HepG2 (cell line): Measurements from ENCODE around the gene IGFBP6. TPM values are rescaled to one million over a fixed set of nuclear protein-coding genes. Genes with fewer than 3 reads are reported as not detected.
A peak's percentile ranks its signal among the peaks of the same experiment; 100 is the strongest.

Experiments used
- ELF1 ChIP-seq: sonication (generic); formaldehyde crosslinking; IDR thresholded peaks from 2 replicates; pipeline ENCODE4 v1.4.0; 2020; ENCODE audit warnings: missing genetic modification reagents
- GABPB1 ChIP-seq: IDR thresholded peaks from 2 replicates; pipeline ENCODE4 v1.6.1; 2016; ENCODE audit warnings: mild to moderate bottlenecking, missing genetic modification reagents, moderate library complexity, missing compliant biosample characterization
- KLF15 ChIP-seq: sonication (generic); formaldehyde crosslinking; IDR thresholded peaks from 2 replicates; pipeline ENCODE4 v1.8.1; 2023; ENCODE audit warnings: borderline replicate concordance, mild to moderate bottlenecking, inconsistent platforms, missing genetic modification reagents, mixed read lengths
- MEIS2 ChIP-seq: sonication (generic); formaldehyde crosslinking; IDR thresholded peaks from 2 replicates; pipeline ENCODE4 v1.9.0; 2021; ENCODE audit warnings: mild to moderate bottlenecking, missing genetic modification reagents
- MTF2 ChIP-seq: sonication (generic); formaldehyde crosslinking; IDR thresholded peaks from 2 replicates; pipeline ENCODE4 v1.5.0; 2020; ENCODE audit warnings: missing genetic modification reagents, borderline replicate concordance
- MZF1 ChIP-seq: sonication (generic); formaldehyde crosslinking; IDR thresholded peaks from 2 replicates; pipeline ENCODE4 v1.8.1; 2023; ENCODE audit warnings: mild to moderate bottlenecking, missing genetic modification reagents, borderline replicate concordance
- NCOA1 ChIP-seq: sonication (generic); formaldehyde crosslinking; IDR thresholded peaks from 2 replicates; pipeline ENCODE4 v1.9.0; 2021; ENCODE audit warnings: missing genetic modification reagents
- TARDBP ChIP-seq: sonication (generic); formaldehyde crosslinking; IDR thresholded peaks from 2 replicates; pipeline ENCODE4 v1.8.0; 2022; ENCODE audit warnings: mild to moderate bottlenecking, missing genetic modification reagents
- THAP11 ChIP-seq: IDR thresholded peaks from 2 replicates; pipeline ENCODE4 v1.6.1; 2016; ENCODE audit warnings: missing biosample characterization, missing genetic modification reagents
- ZNF766 ChIP-seq: sonication (generic); formaldehyde crosslinking; IDR thresholded peaks from 2 replicates; pipeline ENCODE4 v1.5.0; 2020; ENCODE audit warnings: missing genetic modification reagents, borderline replicate concordance
- ZNF878 ChIP-seq: sonication (generic); formaldehyde crosslinking; IDR thresholded peaks from 2 replicates; pipeline ENCODE4 v1.8.1; 2023; ENCODE audit warnings: mild to moderate bottlenecking, missing genetic modification reagents, moderate library complexity
- polyA plus RNA-seq, 8 experiments: library from polyadenylated mRNA; depleted of rRNA in 3 of 8; stranded (reverse) in 7 of 8; unstranded in 1 of 8; fragments of >200 nt; fragmentation: Illumina TruSeq in 4 of 8; extraction: Trizol in 4 of 8; gene quantifications; 2 replicates each; pipeline versions ENCODE4 v1.2.1 to v1.2.3, GENCODE V29; 2011 to 2016; ENCODE audit warnings: low read depth in 4 of 8, missing spikeins in 1 of 8, mixed read lengths in 1 of 8; ENCODE audit not compliant: insufficient read depth in 1 of 8
- total RNA-seq, 5 experiments: library from RNA; depleted of rRNA; stranded (reverse); fragments of >200 nt; fragmentation: Illumina TruSeq; extraction: Trizol; gene quantifications; 2 replicates each; pipeline ENCODE4 v1.2.3, GENCODE V29; 2016; ENCODE audit warnings: low read depth in 1 of 5
- TF ChIP-seq, protein P1 (sequence below): sonication (generic); formaldehyde crosslinking; IDR thresholded peaks from 2 replicates; pipeline ENCODE4 v1.8.1; 2022; ENCODE audit warnings: low read depth, mild to moderate bottlenecking, missing genetic modification reagents
- TF ChIP-seq, protein P2 (sequence below): sonication (generic); formaldehyde crosslinking; IDR thresholded peaks from 2 replicates; pipeline ENCODE4 v1.4.0; 2020; ENCODE audit warnings: missing genetic modification reagents, mild to moderate bottlenecking, borderline replicate concordance
- TF ChIP-seq, protein P3 (sequence below): sonication (generic); formaldehyde crosslinking; IDR thresholded peaks from 2 replicates; pipeline ENCODE4 v1.5.1; 2020; ENCODE audit warnings: mild to moderate bottlenecking, moderate library complexity, missing genetic modification reagents
- TF ChIP-seq, protein P4 (sequence below): sonication (generic); formaldehyde crosslinking; IDR thresholded peaks from 2 replicates; pipeline ENCODE4 v1.4.0; 2020; ENCODE audit warnings: missing genetic modification reagents, borderline replicate concordance
- TF ChIP-seq, protein P5 (sequence below): sonication (generic); formaldehyde crosslinking; IDR thresholded peaks from 2 replicates; pipeline ENCODE4 v1.5.1; 2020; ENCODE audit warnings: missing genetic modification reagents, mild to moderate bottlenecking, borderline replicate concordance
- TF ChIP-seq, protein P6 (sequence below): IDR thresholded peaks from 2 replicates; pipeline ENCODE4 v1.6.1; 2016; ENCODE audit warnings: mild to moderate bottlenecking, missing biosample characterization, missing genetic modification reagents

The IGFBP6 gene
- total and polyA plus RNA-seq, 2 of the 13 experiments (the other 11 are each of a cell fraction or from before 2014, with no cell fraction given) = 3.9 to 25.2 TPM

DNA sequence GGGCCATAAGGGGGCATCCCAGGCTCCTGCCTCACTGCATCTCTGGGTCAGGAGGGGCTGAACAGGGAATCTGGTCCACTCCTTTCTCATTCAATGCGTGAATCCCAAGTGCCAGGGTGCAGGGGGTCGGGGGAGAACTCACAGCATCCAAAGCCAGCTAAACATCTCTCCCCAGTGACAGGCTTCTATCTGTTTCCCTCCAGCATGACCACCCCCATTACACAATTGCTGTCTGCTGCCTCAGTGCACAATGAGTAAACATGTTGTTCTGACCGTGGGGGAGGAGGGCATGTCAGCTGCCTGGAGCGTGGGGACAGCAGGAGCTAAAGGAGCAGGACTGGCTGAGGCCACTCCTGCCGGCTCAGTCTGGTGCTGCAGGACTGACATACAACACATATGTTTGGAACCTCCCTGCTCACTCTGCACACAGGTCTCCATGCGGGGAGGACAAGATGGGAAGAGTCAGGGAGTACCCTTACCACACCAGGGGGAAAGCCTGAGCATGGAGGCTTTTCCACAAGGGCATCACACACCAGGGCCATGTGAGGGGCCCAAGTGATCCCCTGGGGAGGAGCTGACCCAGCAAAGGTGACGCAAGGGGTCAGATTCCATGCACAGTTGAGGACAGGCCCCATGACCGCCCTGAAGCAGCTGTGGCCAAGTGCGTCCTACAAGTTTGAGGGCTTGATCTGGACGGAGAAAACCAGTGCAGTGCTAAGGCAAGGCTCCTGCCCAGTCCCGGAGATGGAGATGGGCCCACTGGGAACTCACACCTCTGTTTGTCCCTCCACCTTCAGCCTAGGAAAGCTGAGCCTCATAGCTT is 46.2 kb upstream of the IGFBP6 start (continued):
- TF ChIP-seq, protein P1, sequence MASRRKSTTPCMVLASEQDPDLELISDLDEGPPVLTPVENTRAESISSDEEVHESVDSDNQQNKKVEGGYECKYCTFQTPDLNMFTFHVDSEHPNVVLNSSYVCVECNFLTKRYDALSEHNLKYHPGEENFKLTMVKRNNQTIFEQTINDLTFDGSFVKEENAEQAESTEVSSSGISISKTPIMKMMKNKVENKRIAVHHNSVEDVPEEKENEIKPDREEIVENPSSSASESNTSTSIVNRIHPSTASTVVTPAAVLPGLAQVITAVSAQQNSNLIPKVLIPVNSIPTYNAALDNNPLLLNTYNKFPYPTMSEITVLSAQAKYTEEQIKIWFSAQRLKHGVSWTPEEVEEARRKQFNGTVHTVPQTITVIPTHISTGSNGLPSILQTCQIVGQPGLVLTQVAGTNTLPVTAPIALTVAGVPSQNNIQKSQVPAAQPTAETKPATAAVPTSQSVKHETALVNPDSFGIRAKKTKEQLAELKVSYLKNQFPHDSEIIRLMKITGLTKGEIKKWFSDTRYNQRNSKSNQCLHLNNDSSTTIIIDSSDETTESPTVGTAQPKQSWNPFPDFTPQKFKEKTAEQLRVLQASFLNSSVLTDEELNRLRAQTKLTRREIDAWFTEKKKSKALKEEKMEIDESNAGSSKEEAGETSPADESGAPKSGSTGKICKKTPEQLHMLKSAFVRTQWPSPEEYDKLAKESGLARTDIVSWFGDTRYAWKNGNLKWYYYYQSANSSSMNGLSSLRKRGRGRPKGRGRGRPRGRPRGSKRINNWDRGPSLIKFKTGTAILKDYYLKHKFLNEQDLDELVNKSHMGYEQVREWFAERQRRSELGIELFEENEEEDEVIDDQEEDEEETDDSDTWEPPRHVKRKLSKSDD (CRISPR knock-in tag) = peak; percentile 52; the same call in 1 of the 2 replicates
- TF ChIP-seq, protein P2, sequence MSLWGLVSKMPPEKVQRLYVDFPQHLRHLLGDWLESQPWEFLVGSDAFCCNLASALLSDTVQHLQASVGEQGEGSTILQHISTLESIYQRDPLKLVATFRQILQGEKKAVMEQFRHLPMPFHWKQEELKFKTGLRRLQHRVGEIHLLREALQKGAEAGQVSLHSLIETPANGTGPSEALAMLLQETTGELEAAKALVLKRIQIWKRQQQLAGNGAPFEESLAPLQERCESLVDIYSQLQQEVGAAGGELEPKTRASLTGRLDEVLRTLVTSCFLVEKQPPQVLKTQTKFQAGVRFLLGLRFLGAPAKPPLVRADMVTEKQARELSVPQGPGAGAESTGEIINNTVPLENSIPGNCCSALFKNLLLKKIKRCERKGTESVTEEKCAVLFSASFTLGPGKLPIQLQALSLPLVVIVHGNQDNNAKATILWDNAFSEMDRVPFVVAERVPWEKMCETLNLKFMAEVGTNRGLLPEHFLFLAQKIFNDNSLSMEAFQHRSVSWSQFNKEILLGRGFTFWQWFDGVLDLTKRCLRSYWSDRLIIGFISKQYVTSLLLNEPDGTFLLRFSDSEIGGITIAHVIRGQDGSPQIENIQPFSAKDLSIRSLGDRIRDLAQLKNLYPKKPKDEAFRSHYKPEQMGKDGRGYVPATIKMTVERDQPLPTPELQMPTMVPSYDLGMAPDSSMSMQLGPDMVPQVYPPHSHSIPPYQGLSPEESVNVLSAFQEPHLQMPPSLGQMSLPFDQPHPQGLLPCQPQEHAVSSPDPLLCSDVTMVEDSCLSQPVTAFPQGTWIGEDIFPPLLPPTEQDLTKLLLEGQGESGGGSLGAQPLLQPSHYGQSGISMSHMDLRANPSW = no peak; the same call in 1 of the 2 replicates
- TF ChIP-seq THAP11 (peak; percentile 11), MEIS2 (CRISPR knock-in tag) (no peak; the same call in 1 of the 2 replicates), KLF15 (CRISPR knock-in tag) (no peak), ZNF878 (0 out of 2 replicates have a peak, but pooled peaks have one; percentile 65), TARDBP (CRISPR knock-in tag) (peak; percentile 76), MTF2 (CRISPR knock-in tag) (0 out of 2 replicates have a peak, but pooled peaks have one; percentile 10), NCOA1 (peak; percentile 48; the same call in 1 of the 2 replicates), GABPB1 (CRISPR knock-in tag) (peak; percentile 46; the same call in 1 of the 2 replicates), MZF1 (no peak), ELF1 (CRISPR knock-in tag) (no peak), ZNF766 (CRISPR knock-in tag) (no peak)
- TF ChIP-seq, protein P3, sequence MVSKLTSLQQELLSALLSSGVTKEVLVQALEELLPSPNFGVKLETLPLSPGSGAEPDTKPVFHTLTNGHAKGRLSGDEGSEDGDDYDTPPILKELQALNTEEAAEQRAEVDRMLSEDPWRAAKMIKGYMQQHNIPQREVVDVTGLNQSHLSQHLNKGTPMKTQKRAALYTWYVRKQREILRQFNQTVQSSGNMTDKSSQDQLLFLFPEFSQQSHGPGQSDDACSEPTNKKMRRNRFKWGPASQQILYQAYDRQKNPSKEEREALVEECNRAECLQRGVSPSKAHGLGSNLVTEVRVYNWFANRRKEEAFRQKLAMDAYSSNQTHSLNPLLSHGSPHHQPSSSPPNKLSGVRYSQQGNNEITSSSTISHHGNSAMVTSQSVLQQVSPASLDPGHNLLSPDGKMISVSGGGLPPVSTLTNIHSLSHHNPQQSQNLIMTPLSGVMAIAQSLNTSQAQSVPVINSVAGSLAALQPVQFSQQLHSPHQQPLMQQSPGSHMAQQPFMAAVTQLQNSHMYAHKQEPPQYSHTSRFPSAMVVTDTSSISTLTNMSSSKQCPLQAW (CRISPR knock-in tag) = no peak; the same call in 1 of the 2 replicates
- TF ChIP-seq, protein P4, sequence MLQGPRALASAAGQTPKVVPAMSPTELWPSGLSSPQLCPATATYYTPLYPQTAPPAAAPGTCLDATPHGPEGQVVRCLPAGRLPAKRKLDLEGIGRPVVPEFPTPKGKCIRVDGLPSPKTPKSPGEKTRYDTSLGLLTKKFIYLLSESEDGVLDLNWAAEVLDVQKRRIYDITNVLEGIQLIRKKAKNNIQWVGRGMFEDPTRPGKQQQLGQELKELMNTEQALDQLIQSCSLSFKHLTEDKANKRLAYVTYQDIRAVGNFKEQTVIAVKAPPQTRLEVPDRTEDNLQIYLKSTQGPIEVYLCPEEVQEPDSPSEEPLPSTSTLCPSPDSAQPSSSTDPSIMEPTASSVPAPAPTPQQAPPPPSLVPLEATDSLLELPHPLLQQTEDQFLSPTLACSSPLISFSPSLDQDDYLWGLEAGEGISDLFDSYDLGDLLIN (CRISPR knock-in tag) = no peak
- TF ChIP-seq, protein P5, sequence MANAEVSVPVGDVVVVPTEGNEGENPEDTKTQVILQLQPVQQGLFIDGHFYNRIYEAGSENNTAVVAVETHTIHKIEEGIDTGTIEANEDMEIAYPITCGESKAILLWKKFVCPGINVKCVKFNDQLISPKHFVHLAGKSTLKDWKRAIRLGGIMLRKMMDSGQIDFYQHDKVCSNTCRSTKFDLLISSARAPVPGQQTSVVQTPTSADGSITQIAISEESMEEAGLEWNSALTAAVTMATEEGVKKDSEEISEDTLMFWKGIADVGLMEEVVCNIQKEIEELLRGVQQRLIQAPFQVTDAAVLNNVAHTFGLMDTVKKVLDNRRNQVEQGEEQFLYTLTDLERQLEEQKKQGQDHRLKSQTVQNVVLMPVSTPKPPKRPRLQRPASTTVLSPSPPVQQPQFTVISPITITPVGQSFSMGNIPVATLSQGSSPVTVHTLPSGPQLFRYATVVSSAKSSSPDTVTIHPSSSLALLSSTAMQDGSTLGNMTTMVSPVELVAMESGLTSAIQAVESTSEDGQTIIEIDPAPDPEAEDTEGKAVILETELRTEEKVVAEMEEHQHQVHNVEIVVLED (CRISPR knock-in tag) = 0 out of 2 replicates have a peak, but pooled peaks have one; percentile 24
- TF ChIP-seq, protein P6, sequence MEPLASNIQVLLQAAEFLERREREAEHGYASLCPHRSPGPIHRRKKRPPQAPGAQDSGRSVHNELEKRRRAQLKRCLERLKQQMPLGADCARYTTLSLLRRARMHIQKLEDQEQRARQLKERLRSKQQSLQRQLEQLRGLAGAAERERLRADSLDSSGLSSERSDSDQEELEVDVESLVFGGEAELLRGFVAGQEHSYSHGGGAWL = no peak
